ENCODE measurements around the gene STK4. TPM values are rescaled to one million over a fixed set of nuclear protein-coding genes. Genes with fewer than 3 reads are reported as not detected.
"Not testable (repeated sequence)": the region's sequence is repeated elsewhere in the genome, so short reads cannot be mapped to it uniquely, and the experiment has no call there.

The STK4 gene
- total and polyA plus RNA-seq, 9 donors: 8.3 to 27.5 (median 19.6) TPM

DNA sequence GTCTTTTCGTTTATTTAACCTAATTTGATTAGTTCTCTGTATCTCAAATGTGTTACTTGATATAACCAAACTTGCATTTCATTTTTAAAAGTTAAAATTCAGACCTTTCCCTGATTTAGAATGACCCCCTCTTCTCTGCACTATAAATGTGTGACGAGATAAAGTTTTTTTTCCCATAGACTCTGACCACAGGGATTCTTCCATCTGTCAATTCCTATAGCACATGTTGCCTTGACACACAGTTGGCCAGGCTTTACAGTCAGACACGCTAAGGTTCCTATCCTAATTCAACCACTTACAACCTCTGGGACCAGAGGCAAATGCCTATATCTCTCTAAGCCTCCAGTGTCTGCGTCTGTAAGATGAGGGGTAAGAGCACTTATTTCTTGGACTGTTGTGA, 94.0 kb downstream of the STK4 start:
- intact Hi-C loops (cut with DNase I): no loop called here
- DNase-seq: no peak

DNA sequence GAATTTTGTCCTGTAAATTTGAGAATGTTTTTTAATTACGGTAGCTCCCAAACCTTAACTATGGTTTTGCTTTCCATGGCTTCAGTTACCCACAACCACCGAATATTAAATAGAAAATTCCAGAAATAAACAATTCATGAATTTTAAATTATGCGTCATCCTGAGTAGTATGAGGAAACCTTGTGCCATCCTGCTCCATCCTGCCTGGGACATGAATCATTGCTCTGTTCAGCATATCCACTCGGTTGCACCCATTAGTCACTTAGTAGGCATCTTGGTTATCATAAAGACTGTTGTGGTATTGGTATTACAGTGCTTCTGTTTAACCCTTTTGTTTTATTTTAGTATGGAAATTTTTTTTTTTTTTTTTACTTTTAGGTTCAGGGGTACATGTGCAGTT, 94.9 kb downstream of the STK4 start:
- H3K36me3 ChIP-seq: no peaks in the 10 kb centered on the region
- DNase-seq: no peak
- no peak overlapping the region for H3K4me3 ChIP-seq
- no peaks in the 10 kb centered on the region for H3K9me3 ChIP-seq
- H3K4me1 ChIP-seq (ENCODE audit: insufficient read depth): peaks cover 1% of the 10 kb centered on the region
- 72 to 82% (median 76%) methylated on average over 4 of the region's 4 CpGs for WGBS, 3 donors
- H3K27ac ChIP-seq: no peak overlapping the region
- no peak for TF ChIP-seq POLR2A (IDR thresholded peaks at IDR 0.05)
- no peak for TF ChIP-seq EP300 (IDR thresholded peaks at IDR 0.05)
- TF ChIP-seq, protein P1, sequence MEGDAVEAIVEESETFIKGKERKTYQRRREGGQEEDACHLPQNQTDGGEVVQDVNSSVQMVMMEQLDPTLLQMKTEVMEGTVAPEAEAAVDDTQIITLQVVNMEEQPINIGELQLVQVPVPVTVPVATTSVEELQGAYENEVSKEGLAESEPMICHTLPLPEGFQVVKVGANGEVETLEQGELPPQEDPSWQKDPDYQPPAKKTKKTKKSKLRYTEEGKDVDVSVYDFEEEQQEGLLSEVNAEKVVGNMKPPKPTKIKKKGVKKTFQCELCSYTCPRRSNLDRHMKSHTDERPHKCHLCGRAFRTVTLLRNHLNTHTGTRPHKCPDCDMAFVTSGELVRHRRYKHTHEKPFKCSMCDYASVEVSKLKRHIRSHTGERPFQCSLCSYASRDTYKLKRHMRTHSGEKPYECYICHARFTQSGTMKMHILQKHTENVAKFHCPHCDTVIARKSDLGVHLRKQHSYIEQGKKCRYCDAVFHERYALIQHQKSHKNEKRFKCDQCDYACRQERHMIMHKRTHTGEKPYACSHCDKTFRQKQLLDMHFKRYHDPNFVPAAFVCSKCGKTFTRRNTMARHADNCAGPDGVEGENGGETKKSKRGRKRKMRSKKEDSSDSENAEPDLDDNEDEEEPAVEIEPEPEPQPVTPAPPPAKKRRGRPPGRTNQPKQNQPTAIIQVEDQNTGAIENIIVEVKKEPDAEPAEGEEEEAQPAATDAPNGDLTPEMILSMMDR (IDR thresholded peaks at IDR 0.05): no peak
- H3K27me3 ChIP-seq: no peaks in the 10 kb centered on the region
- intact Hi-C loops (cut with DNase I): no loop called here

More for the DNA sequence above, 94.0 kb downstream of the STK4 start:
- no peak for TF ChIP-seq POLR2A (IDR thresholded peaks at IDR 0.05)
- no peak for TF ChIP-seq EP300 (IDR thresholded peaks at IDR 0.05)
- TF ChIP-seq, protein P1 (IDR thresholded peaks at IDR 0.05): no peak
- no peak overlapping the region for H3K4me3 ChIP-seq
- H3K4me1 ChIP-seq (ENCODE audit: insufficient read depth): peaks cover 1% of the 10 kb centered on the region
- H3K27me3 ChIP-seq: no peaks in the 10 kb centered on the region
- H3K9me3 ChIP-seq: no peaks in the 10 kb centered on the region
- 87 to 89% (median 88%) methylated on average over 4 of the region's 4 CpGs for WGBS, 3 donors
- no peaks in the 10 kb centered on the region for H3K36me3 ChIP-seq
- H3K27ac ChIP-seq: no peak overlapping the region

DNA sequence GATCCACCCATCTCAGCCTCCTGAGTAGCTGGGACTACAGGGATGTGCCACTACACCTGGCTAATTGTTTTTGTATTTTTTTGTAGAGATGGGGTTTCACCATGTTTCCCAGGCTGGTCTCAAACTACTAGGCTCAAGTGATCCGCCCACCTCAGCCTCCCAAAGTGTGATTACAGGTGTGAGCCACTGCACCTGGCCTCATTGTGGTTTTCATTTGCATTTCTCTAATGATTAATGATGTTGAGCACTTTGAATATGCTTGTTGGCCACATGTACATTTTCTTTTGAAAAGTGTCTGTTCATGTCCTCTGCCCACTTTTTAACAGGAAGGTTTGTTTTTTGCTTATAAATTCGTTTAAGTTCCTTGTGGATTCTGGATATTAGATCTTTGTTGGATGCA, 96.8 kb downstream of the STK4 start:
- H3K36me3 ChIP-seq; H3K9me3 ChIP-seq; H3K27me3 ChIP-seq; intact Hi-C loops (cut with DNase I); H3K4me1 ChIP-seq (ENCODE audit: insufficient read depth); DNase-seq; H3K27ac ChIP-seq; H3K4me3 ChIP-seq: not testable (repeated sequence)
- 92 to 97% (median 92%) methylated on average over 2 of the region's 2 CpGs for WGBS, 3 donors

DNA sequence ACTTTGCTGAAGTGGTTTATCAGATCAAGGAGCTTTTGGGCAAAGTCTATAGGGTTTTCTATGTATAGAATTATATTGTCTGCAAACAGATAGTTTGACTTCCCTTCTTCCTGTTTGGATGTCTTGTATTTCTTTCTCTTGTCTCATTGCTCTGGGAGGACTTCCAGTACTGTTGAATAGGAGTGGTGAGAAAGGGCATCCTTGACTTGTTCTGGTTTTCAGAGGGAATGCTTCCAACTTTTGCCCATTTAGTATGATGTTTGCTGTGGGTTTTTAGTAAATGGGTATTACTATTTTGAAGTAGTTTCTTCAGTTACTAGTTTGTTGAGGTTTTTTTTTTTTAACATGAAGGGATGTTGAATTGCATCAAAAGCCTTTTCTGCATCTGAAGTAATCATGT, 98.5 kb downstream of the STK4 start:
- Histone ChIP-seq H3K9me3 (no peaks in the 10 kb centered on the region), H3K4me1 (ENCODE audit: insufficient read depth) (no peaks in the 10 kb centered on the region), H3K27ac (no peak overlapping the region), H3K27me3 (no peaks in the 10 kb centered on the region), H3K36me3 (no peaks in the 10 kb centered on the region), H3K4me3 (no peak overlapping the region)
- DNase-seq: no peak
- intact Hi-C loops (cut with DNase I): no loop called here
- no peak for TF ChIP-seq POLR2A (IDR thresholded peaks at IDR 0.05)
- TF ChIP-seq, protein P1 (IDR thresholded peaks at IDR 0.05): no peak
- TF ChIP-seq EP300 (IDR thresholded peaks at IDR 0.05): no peak

DNA sequence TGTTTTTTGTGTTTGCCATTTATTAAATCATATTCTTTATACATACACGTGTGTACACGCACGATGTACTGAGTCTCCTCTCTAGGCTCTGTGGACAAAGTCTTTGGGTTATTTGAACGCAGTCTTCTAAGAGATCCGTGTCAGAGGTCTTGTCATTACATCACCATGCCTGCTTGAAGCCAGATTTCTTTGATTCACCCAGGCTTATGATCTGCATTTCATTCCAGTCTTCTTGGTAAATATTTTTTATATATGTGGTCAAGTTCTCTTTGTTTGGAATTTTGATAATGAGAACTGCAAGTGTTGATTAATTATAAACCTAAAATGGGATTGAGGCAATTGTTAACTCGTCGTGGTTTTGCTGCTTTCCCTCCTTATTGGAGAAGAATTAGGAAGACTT, 100.1 kb downstream of the STK4 start:
- WGBS, 3 donors: 88 to 91% (median 91%) methylated on average over 7 of the region's 7 CpGs
- H3K27ac ChIP-seq: no peak overlapping the region
- intact Hi-C loops (cut with DNase I): no loop called here
- H3K36me3 ChIP-seq: no peaks in the 10 kb centered on the region
- no peaks in the 10 kb centered on the region for H3K27me3 ChIP-seq
- DNase-seq: no peak
- TF ChIP-seq EP300 (IDR thresholded peaks at IDR 0.05): no peak
- TF ChIP-seq, protein P1 (IDR thresholded peaks at IDR 0.05): no peak
- TF ChIP-seq POLR2A (IDR thresholded peaks at IDR 0.05): no peak
- H3K9me3 ChIP-seq: no peaks in the 10 kb centered on the region
- no peak overlapping the region for H3K4me3 ChIP-seq
- no peaks in the 10 kb centered on the region for H3K4me1 ChIP-seq (ENCODE audit: insufficient read depth)

Data from ovary (tissue), 9 donors.